GM18520 (cell line): ENCODE results near the gene EARS2.
"Not testable (repeated sequence)": the region's sequence is repeated elsewhere in the genome, so short reads cannot be mapped to it uniquely, and the experiment has no call there.

Source experiments
- ATAC-seq: cut with Tn5 transposase; IDR thresholded peaks from one replicate; pipeline ENCODE4 v1.9.1; 2021; ENCODE audit not compliant: unreplicated experiment

The EARS2 gene

DNA sequence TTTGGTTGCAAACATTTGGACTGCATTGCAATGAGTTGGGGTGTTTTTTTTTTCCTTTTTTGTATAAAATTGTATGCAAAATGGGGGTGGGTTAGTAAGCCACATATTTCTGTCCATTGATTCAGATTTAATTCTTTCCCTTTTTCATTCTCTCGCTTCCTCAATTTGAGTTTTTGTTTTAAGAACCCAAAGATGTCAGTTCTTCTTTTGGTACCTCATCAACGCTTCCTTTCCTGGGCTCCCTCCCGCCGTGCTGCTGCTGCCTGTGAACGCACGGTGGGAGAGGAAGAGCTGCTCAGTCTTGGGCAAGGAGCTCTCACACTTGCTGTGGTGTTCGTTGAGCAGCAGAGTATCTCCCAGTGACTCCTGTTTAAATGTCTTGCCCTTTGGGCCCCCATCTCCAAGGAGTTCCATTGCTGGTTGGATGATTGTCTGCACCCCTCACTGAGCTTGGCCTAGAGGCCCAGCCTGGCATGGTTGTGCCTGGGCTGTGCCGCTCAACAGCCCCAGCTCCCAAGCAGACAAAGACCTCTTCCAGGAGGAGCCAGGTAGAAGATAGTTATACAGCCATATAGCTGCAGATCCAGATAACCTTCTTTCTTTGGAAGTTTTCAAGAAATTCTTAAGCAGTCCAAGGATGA is 14.0 kb upstream of the EARS2 start:
- no peak for ATAC-seq

GRCh38 chr16:23567602-23568001 is 10.5 kb upstream of the EARS2 start:
- ATAC-seq: no peak

DNA sequence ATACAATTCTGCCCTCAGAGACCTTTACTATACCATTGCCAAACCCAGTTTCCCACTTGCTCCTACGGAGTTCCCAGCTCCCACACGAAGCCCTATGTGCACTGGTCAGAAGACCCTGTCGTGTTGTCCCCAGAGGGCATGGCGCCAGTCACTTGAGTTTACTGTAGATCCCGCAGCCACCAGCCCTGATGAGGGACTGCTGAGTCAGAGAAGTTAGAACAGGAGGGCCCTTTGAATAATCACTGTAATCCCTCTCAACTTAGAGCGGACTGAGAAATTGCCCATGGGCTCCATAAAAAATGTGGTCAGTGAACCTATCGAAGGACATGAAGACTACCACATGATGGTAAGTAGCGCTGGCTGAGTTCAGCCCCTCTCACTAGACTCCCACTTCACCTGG is 9.6 kb upstream of the EARS2 start:
- ATAC-seq: no peak

GRCh38 chr16:23564575-23565363 is 7.6 kb upstream of the EARS2 start:
- no peak for ATAC-seq

DNA sequence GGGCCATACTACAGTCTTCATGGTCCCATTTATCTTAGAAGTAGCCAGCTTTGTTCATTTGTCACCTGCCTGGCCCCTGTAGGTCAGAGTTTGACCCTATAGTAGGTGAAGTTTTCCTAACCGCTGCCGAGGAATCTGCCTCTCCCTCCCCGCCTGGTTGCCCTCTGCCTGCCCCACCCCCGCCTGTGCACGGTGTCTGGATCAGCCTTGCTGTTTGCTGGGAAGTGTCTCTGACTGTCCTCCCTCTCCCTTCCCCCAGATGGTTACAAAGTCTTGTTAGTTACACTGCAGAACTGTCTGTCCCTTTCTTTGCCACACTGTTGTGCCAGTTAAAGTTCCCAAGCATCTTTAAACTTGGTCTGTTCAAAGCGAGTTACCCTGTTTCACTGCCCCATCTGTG is 6.0 kb upstream of the EARS2 start:
- no peak for ATAC-seq

DNA sequence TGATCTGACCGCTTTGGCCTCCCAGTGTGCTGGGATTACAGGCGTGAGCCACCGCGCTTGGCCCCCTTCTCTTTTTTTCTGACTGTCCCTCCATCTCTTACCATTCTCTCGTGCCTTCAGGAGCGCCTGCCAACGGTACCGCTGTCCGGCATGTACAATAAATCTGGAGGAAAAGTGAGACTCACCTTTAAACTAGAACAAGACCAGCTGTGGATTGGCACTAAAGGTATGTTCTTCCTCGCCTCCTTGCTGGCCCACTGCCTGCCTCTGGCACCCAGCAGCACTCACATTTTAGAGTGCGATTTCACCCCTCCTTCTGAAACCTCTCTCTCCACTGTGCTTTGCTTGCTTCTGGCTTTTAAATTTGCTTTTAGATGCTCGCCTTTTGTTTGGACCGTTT is 5.4 kb upstream of the EARS2 start:
- ATAC-seq: no peak

- ATAC-seq: no peak
Measured at GRCh38 chr16:23561586-23561985, 4.4 kb upstream of the EARS2 start.

GRCh38 chr16:23557779-23558702 is 891 bp upstream of the EARS2 start:
- no peak for ATAC-seq

DNA sequence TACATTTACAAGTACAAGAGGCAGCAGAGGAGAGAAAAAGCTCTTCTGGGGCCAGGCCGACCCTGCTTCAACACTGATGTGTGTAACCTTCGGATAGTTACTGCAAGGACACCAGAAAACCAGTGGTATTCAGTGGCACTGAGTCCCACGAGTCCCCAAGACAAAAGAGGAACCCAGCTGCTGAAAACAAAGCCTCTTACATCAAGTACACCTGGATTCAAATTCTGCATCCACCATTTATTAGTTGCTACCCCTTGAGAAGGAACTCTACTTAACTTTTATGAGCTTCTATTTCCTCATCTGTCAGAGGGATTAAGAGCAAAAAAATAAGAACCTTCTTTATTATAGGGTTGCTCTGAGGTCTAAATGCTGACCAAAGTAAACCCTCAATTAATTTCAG is 2.6 kb downstream of the EARS2 start:
- ATAC-seq: no peak

- no peak for ATAC-seq
Measured at GRCh38 chr16:23552161-23552560, 5.0 kb downstream of the EARS2 start.

DNA sequence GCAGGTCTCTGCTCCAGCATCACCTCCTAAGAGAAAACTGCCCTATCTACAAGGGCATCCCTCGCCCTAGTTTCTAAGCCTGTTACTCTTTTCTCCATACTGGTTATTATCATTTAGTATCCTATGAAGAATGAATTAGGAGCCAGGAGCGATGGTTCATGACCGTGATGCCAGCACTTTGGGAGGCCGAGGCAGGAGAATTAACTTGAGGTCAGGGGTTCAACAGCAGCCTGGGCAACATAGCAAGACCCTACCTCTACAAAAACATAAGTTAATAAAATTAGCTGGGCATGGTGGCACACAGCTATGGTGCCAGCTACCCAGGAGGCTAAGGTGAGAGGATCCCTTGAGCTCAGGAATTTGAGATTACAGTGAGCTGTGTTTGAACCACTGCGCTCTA is 7.2 kb downstream of the EARS2 start:
- ATAC-seq: no peak

DNA sequence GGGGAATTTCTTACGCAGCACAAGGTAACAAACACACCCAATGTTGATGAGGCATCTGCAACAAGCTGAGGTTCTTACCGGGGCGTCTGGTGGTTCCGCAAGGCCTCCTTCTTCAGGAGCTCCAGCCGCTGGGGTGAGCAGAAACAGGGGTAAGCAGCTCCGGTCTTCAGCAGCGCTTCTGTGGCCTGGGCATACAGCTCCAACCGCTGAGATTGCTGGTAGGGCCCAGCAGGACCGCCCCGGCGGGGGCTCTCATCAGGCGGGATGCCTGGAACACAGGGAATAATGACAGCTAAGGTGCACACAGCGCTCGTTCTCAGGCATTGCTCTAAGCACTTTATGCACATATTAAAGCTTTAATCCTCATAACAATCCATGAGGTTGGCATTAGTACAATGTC is 12.7 kb downstream of the EARS2 start:
- ATAC-seq: no peak

GRCh38 chr16:23540817-23541178 is 16.4 kb downstream of the EARS2 start:
- not testable (repeated sequence) for ATAC-seq

- no peak for ATAC-seq
Measured at GRCh38 chr16:23539984-23540816, 16.9 kb downstream of the EARS2 start.

DNA sequence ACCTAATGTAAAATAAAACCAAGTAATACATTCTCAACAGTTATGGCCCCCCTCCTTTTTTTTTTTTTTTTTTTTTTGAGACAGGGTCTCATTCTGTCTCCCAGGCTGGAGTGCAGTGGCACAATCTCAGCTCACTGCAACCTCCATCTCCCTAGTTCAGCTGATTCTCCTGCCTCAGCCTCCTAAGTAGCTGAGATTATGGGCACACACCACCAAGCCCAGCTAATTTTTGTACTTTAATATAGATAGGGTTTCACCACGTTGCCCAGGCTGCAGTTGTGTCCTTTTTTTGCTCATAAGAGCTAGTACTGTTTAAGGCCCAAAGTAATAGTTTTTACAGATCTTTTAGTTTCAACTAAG is 18.3 kb downstream of the EARS2 start:
- no peak for ATAC-seq

- ATAC-seq: no peak
Measured at GRCh38 chr16:23537390-23537789, 19.8 kb downstream of the EARS2 start.

GRCh38 chr16:23535901-23536300 is 21.2 kb downstream of the EARS2 start:
- no peak for ATAC-seq

- no peak for ATAC-seq
Measured at GRCh38 chr16:23534868-23535860, 22.0 kb downstream of the EARS2 start.

DNA sequence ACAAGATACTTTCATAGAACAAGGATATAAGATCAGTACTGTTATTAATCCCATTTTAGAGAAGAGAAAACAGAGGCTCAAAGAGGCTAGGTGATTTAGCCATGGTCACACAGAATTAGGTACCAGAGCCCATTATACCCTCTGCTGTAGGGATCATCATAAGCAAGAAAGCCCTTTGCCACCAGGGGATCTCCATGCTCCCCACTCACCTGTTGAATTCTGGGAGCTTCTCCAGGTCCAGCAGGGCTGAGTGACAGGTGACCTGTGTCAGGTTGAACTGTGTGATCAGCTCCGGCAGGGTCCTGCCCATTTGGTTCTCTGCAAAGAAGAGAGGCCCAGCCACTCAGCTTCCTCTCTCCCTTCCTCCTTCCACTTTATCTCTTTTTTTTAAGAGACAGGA is 24.7 kb downstream of the EARS2 start:
- ATAC-seq: no peak

- no peak for ATAC-seq
Measured at GRCh38 chr16:23530062-23530461, 27.1 kb downstream of the EARS2 start.
